Endodermal cell (in vitro differentiated cells): ENCODE results near the gene ADH6. TPM values are rescaled to one million over a fixed set of nuclear protein-coding genes. Genes with fewer than 3 reads are reported as not detected.

Experiments used
- DNase-seq: peaks from one replicate; pipeline ENCODE4 v3.0.0-alpha.2; 2017
- H3K27ac ChIP-seq: 2 replicates; pipeline ENCODE4 v1.5.1; 2013; ENCODE audit warnings: mild to moderate bottlenecking, low read depth, low read length, moderate library complexity
- H3K27me3 ChIP-seq: 2 replicates; pipeline ENCODE4 v1.6.1; 2013; ENCODE audit warnings: mild to moderate bottlenecking, low read length, moderate library complexity; ENCODE audit not compliant: insufficient read depth, control insufficient read depth, poor library complexity, severe bottlenecking
- H3K36me3 ChIP-seq: 2 replicates; pipeline ENCODE4 v1.7.0; 2013; ENCODE audit warnings: mild to moderate bottlenecking, low read length, moderate library complexity; ENCODE audit not compliant: control insufficient read depth, insufficient read depth
- H3K4me1 ChIP-seq: one replicate; pipeline ENCODE4 v1.7.0; 2013; ENCODE audit warnings: low read length; ENCODE audit not compliant: control insufficient read depth, insufficient read depth
- H3K4me3 ChIP-seq: 2 replicates; pipeline ENCODE4 v1.5.1; 2013; ENCODE audit warnings: mild to moderate bottlenecking, low read length, moderate library complexity
- H3K9ac ChIP-seq: 2 replicates; pipeline ENCODE4 v1.6.1; 2013; ENCODE audit warnings: mild to moderate bottlenecking, low read length, moderate library complexity; ENCODE audit not compliant: poor library complexity, severe bottlenecking; ENCODE audit errors: extremely low read depth
- H3K9me3 ChIP-seq: 2 replicates; pipeline ENCODE4 v1.6.1; 2013; ENCODE audit warnings: mild to moderate bottlenecking, low read length, moderate library complexity; ENCODE audit not compliant: control insufficient read depth
- H3K27ac Mint-ChIP-seq: 2 replicates; pipeline ENCODE4 v1.8.0; 2020; ENCODE audit warnings: mixed read lengths
- H3K27me3 Mint-ChIP-seq: 2 replicates; pipeline ENCODE4 v1.8.0; 2021; ENCODE audit warnings: mild to moderate bottlenecking, mixed read lengths; ENCODE audit not compliant: insufficient read depth
- H3K36me3 Mint-ChIP-seq: 2 replicates; pipeline ENCODE4 v1.8.0; 2020; ENCODE audit warnings: low read depth, mixed read lengths
- H3K4me1 Mint-ChIP-seq: 2 replicates; pipeline ENCODE4 v1.8.0; 2020; ENCODE audit warnings: mixed read lengths
- H3K4me3 Mint-ChIP-seq: 2 replicates; pipeline ENCODE4 v1.8.0; 2020; ENCODE audit warnings: mild to moderate bottlenecking, moderate library complexity, mixed read lengths
- H3K9me3 Mint-ChIP-seq: 2 replicates; pipeline ENCODE4 v1.8.0; 2020; ENCODE audit warnings: mild to moderate bottlenecking, mixed read lengths
- WGBS, 2 experiments: methylation state at CpG; one replicate each; pipeline versions ENCODE4 v1.1.5 to v1.1.7; 2013; ENCODE audit warnings: missing lambda C conversion rate in 2 of 2, mixed read lengths in 1 of 2; ENCODE audit not compliant: insufficient coverage in 1 of 2, insufficient read length in 1 of 2; 5-methylcytosine and 5-hydroxymethylcytosine counted together
- total RNA-seq, 2 donors: library from RNA; stranded (reverse); fragmentation: NEBNext Ultra II Directional in 1 of 2; extraction: Animal tissue kit (Norgen Biotek cat#: 25700) in 1 of 2; gene quantifications; 2 replicates in 1 of 2; 3 replicates in 1 of 2; pipeline ENCODE4 v1.2.1, GENCODE V29; 2021
- TF ChIP-seq, protein P1 (sequence below): fragments of 200-600 bp; sonication (generic); conservative IDR thresholded peaks from 2 replicates; pipeline ENCODE4 v1.5.0; 2021; ENCODE audit warnings: antibody characterized with exemption, mild to moderate bottlenecking

Gene ADH6
- total RNA-seq, 2 donors from 2014 or later, result not detected

DNA sequence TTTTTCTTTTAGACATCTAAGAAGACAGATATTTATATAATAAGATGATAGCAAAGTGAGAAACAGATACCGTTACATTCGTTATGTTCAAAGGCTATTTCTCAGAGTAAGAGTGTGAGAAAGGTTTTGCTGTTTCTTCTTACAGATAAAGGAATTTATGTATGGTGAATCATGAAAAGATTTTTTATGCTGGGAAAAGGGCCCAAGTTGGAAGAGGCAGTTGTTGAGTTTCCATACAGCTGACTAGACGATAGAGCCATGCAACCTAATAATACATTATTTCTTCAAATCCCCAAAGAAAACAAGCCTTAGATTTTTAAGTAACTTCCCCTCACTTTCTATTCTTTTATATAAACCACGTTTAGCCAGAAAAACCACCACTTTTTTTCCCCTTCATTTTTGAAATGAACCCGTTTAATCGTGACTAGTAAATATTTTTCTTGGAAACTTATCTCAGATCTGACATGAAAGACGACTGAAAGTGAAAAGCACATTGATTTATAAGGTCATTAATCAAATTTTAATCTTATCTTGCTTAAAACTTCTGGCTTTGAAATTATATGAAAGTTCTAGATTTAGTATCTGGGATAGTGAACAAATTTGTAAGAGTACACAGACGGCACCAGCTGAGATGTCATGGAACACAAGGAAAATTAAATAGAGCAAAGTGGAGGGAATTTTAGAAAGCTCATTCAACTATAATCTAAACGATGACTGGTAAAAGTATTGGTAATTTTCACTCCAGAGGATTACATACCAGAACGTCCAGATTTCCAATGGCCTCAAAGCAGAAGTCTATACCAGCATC lies 10.9 kb downstream of the ADH6 start:
- H3K27me3 ChIP-seq, result no peaks in the 10 kb centered on the region
- H3K4me3 ChIP-seq, result no peak overlapping the region
- no peak overlapping the region for H3K27ac Mint-ChIP-seq
- H3K27ac ChIP-seq, result no peak overlapping the region
- H3K4me3 Mint-ChIP-seq, result no peak overlapping the region
- H3K9me3 ChIP-seq, result no peaks in the 10 kb centered on the region
- no peak overlapping the region for H3K9ac ChIP-seq
- H3K36me3 ChIP-seq, result no peaks in the 10 kb centered on the region
- no peaks in the 10 kb centered on the region for H3K36me3 Mint-ChIP-seq
- no peaks in the 10 kb centered on the region for H3K9me3 Mint-ChIP-seq
- TF ChIP-seq, protein P1, sequence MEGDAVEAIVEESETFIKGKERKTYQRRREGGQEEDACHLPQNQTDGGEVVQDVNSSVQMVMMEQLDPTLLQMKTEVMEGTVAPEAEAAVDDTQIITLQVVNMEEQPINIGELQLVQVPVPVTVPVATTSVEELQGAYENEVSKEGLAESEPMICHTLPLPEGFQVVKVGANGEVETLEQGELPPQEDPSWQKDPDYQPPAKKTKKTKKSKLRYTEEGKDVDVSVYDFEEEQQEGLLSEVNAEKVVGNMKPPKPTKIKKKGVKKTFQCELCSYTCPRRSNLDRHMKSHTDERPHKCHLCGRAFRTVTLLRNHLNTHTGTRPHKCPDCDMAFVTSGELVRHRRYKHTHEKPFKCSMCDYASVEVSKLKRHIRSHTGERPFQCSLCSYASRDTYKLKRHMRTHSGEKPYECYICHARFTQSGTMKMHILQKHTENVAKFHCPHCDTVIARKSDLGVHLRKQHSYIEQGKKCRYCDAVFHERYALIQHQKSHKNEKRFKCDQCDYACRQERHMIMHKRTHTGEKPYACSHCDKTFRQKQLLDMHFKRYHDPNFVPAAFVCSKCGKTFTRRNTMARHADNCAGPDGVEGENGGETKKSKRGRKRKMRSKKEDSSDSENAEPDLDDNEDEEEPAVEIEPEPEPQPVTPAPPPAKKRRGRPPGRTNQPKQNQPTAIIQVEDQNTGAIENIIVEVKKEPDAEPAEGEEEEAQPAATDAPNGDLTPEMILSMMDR, result no peak
- peaks cover 2% of the 10 kb centered on the region for H3K4me1 Mint-ChIP-seq
- DNase-seq, result no peak
- no peaks in the 10 kb centered on the region for H3K27me3 Mint-ChIP-seq
- no peaks in the 10 kb centered on the region for H3K4me1 ChIP-seq
- 88 to 90% methylated on average over 6 to 10 of the region's 10 CpGs for WGBS, 2 experiments

DNA sequence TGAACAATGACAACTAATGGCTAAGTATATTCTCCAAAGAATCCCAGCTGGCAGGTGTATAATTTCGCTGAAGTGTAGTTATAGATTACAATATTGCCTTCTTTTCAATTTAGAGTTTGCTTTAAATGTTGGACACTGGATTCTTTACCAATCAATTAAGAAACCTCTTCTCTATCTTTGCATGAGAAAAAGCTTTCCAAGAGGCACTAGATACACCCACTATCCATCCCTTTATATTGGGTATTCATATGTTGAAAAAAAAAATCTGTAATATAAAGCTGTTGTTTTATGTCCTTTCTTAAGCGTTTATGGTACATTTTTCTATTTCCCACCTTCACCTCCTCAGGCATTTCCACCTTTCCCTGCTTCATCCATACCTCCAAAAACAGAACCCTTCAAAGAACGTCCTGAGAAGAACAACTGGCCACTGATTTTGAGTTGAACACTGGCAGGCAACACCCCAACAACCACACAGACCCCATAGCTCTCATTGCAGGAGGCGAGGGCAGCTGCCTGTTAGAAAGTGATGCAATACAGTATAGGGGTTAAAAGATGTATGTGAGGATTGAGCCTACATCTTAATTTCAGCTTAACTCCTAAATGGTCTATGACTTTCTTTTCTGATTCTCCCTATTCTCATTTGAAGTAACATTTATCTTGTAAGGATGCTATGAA lies 11.8 kb downstream of the ADH6 start:
- Histone ChIP-seq H3K9ac (no peak overlapping the region), H3K36me3 (no peaks in the 10 kb centered on the region), H3K27ac (no peak overlapping the region), H3K9me3 (no peaks in the 10 kb centered on the region), H3K27me3 (no peaks in the 10 kb centered on the region), H3K4me1 (no peaks in the 10 kb centered on the region), H3K4me3 (no peak overlapping the region)
- TF ChIP-seq, protein P1, result no peak
- DNase-seq, result no peak
- 65% methylated on average over 2 of the region's 4 CpGs; no CpG with 5 or more reads in 1 of the 2 experiments for WGBS, 2 experiments
- Mint-ChIP-seq H3K4me1 (peaks cover 2% of the 10 kb centered on the region), H3K27ac (no peak overlapping the region), H3K4me3 (no peak overlapping the region), H3K27me3 (no peaks in the 10 kb centered on the region), H3K9me3 (no peaks in the 10 kb centered on the region), H3K36me3 (no peaks in the 10 kb centered on the region)

- WGBS, 2 experiments, result 90 to 98% methylated on average over 2 to 5 of the region's 5 CpGs
- no peaks in the 10 kb centered on the region for H3K9me3 Mint-ChIP-seq
- peak overlapping the region; percentile 14 for H3K27ac ChIP-seq
- no peak overlapping the region for H3K4me3 Mint-ChIP-seq
- no peaks in the 10 kb centered on the region for H3K27me3 ChIP-seq
- TF ChIP-seq, protein P1, result peak; percentile 43
- no peak overlapping the region for H3K4me3 ChIP-seq
- no peak overlapping the region for H3K27ac Mint-ChIP-seq
- H3K27me3 Mint-ChIP-seq, result no peaks in the 10 kb centered on the region
- no peak overlapping the region for H3K9ac ChIP-seq
- H3K4me1 Mint-ChIP-seq, result peaks cover 2% of the 10 kb centered on the region
- H3K4me1 ChIP-seq, result no peaks in the 10 kb centered on the region
- H3K36me3 Mint-ChIP-seq, result no peaks in the 10 kb centered on the region
- no peaks in the 10 kb centered on the region for H3K9me3 ChIP-seq
- DNase-seq, result no peak
- H3K36me3 ChIP-seq, result no peaks in the 10 kb centered on the region
Measured at GRCh38 chr4:99205153-99205979, 13.7 kb downstream of the ADH6 start.
